H9 (cell line): ENCODE measurements around the gene CYFIP1. TPM values are rescaled to one million over a fixed set of nuclear protein-coding genes. Genes with fewer than 3 reads are reported as not detected.

Experiments
- DNase-seq: peaks from one replicate; pipeline ENCODE4 v3.0.0-alpha.2; 2017
- H2AFZ ChIP-seq: one replicate; pipeline ENCODE4 v1.6.1; 2013; ENCODE audit warnings: mild to moderate bottlenecking, low read length, control low read depth, moderate library complexity
- H2AK5ac ChIP-seq: 2 replicates; pipeline ENCODE4 v1.6.1; 2013; ENCODE audit warnings: low read length, control low read depth, mixed read lengths; ENCODE audit not compliant: insufficient read length
- H2BK120ac ChIP-seq: one replicate; pipeline ENCODE4 v1.6.1; 2013; ENCODE audit warnings: low read depth, mild to moderate bottlenecking, low read length, control low read depth, inconsistent platforms; ENCODE audit not compliant: poor library complexity, severe bottlenecking
- H2BK12ac ChIP-seq: 2 replicates; pipeline ENCODE4 v1.6.1; 2013; ENCODE audit warnings: low read length, control low read depth, mixed read lengths, low read depth; ENCODE audit not compliant: insufficient read length
- H2BK15ac ChIP-seq: 2 replicates; pipeline ENCODE4 v1.6.1; 2013; ENCODE audit warnings: low read depth, low read length, control low read depth
- H2BK20ac ChIP-seq: one replicate; pipeline ENCODE4 v1.6.1; 2013; ENCODE audit warnings: low read depth, mild to moderate bottlenecking, low read length, control low read depth, inconsistent platforms; ENCODE audit not compliant: poor library complexity, severe bottlenecking
- H2BK5ac ChIP-seq: 2 replicates; pipeline ENCODE4 v1.6.1; 2013; ENCODE audit warnings: low read length, control low read depth, mixed read lengths; ENCODE audit not compliant: insufficient read length
- H3K14ac ChIP-seq: 2 replicates; pipeline ENCODE4 v1.6.1; 2013; ENCODE audit warnings: low read length, control low read depth; ENCODE audit not compliant: insufficient read depth
- H3K18ac ChIP-seq: 2 replicates; pipeline ENCODE4 v1.6.1; 2013; ENCODE audit warnings: low read depth, mild to moderate bottlenecking, mixed read lengths, low read length, control low read depth; ENCODE audit not compliant: insufficient read length
- H3K23ac ChIP-seq: 2 replicates; pipeline ENCODE4 v1.6.1; 2013; ENCODE audit warnings: low read length, control low read depth, mixed read lengths, low read depth; ENCODE audit not compliant: insufficient read length
- H3K23me2 ChIP-seq: 2 replicates; pipeline ENCODE4 v1.6.1; 2013; ENCODE audit warnings: low read depth, mild to moderate bottlenecking, mixed read lengths, low read length, control low read depth; ENCODE audit not compliant: insufficient read length, poor library complexity, severe bottlenecking
- H3K27ac ChIP-seq: 2 replicates; pipeline ENCODE4 v1.5.1; 2013; ENCODE audit warnings: low read length, control low read depth, mixed read lengths, low read depth; ENCODE audit not compliant: insufficient read length
- H3K27me3 ChIP-seq: 2 replicates; pipeline ENCODE4 v1.6.1; 2013; ENCODE audit warnings: low read length, control low read depth, inconsistent platforms; ENCODE audit not compliant: insufficient read depth
- H3K4ac ChIP-seq: 2 replicates; pipeline ENCODE4 v1.6.1; 2013; ENCODE audit warnings: low read depth, mild to moderate bottlenecking, control low read depth, inconsistent platforms, low read length, moderate library complexity
- H3K4me1 ChIP-seq: 2 replicates; pipeline ENCODE4 v1.6.1; 2013; ENCODE audit warnings: low read length, control low read depth, inconsistent platforms; ENCODE audit not compliant: insufficient read depth
- H3K4me2 ChIP-seq: 2 replicates; pipeline ENCODE4 v1.6.1; 2013; ENCODE audit warnings: low read length, control low read depth, mixed read lengths; ENCODE audit not compliant: insufficient read length, insufficient read depth
- H3K56ac ChIP-seq: 2 replicates; pipeline ENCODE4 v1.6.1; 2013; ENCODE audit warnings: low read depth, mild to moderate bottlenecking, mixed read lengths, low read length, control low read depth; ENCODE audit not compliant: insufficient read length
- H3K79me1 ChIP-seq: 2 replicates; pipeline ENCODE4 v1.6.1; 2013; ENCODE audit warnings: low read depth, mild to moderate bottlenecking, moderate library complexity, low read length, control low read depth, inconsistent platforms; ENCODE audit not compliant: insufficient read depth, poor library complexity, severe bottlenecking
- H3K79me2 ChIP-seq: 2 replicates; pipeline ENCODE4 v1.6.1; 2013; ENCODE audit warnings: low read length, control low read depth, inconsistent platforms; ENCODE audit not compliant: insufficient read depth
- H3K9ac ChIP-seq: 2 replicates; pipeline ENCODE4 v1.6.1; 2013; ENCODE audit warnings: low read length, control low read depth, mixed read lengths; ENCODE audit not compliant: insufficient read length; ENCODE audit errors: extremely low read depth
- H3K9me3 ChIP-seq: one replicate; pipeline ENCODE4 v1.6.1; 2013; ENCODE audit warnings: low read depth, low read length, inconsistent platforms; ENCODE audit not compliant: control insufficient read depth
- H3T11ph ChIP-seq: one replicate; pipeline ENCODE4 v1.6.1; 2013; ENCODE audit warnings: mild to moderate bottlenecking, low read length, control low read depth, inconsistent platforms
- H4K20me1 ChIP-seq: one replicate; pipeline ENCODE4 v1.6.1; 2013; ENCODE audit not compliant: control insufficient read depth, insufficient read length, insufficient read depth
- H4K5ac ChIP-seq: 2 replicates; pipeline ENCODE4 v1.6.1; 2013; ENCODE audit warnings: low read depth, mild to moderate bottlenecking, mixed read lengths, low read length, control low read depth; ENCODE audit not compliant: insufficient read length
- H4K8ac ChIP-seq: replicated peaks from 2 replicates; pipeline ENCODE4 v1.6.1; 2013; ENCODE audit warnings: low read length, control low read depth, mixed read lengths, low read depth; ENCODE audit not compliant: insufficient read length
- H4K91ac ChIP-seq: 2 replicates; pipeline ENCODE4 v1.6.1; 2013; ENCODE audit warnings: low read depth, mild to moderate bottlenecking, moderate library complexity, mixed read lengths, low read length, control low read depth; ENCODE audit not compliant: insufficient read length
- H3K27ac Mint-ChIP-seq, 3 experiments: 2 replicates in 2 of 3; 3 replicates in 1 of 3; pipeline ENCODE4 v1.8.0; 2020 to 2021; ENCODE audit warnings: mixed read lengths in 3 of 3, mild to moderate bottlenecking in 1 of 3, moderate library complexity in 1 of 3
- H3K27me3 Mint-ChIP-seq: 2 replicates; pipeline ENCODE4 v1.8.0; 2021; ENCODE audit warnings: low read depth, mild to moderate bottlenecking, moderate library complexity, mixed read lengths
- H3K36me3 Mint-ChIP-seq, 3 experiments: 2 replicates in 2 of 3; 3 replicates in 1 of 3; pipeline ENCODE4 v1.8.0; 2020 to 2021; ENCODE audit warnings: low read depth in 3 of 3, mixed read lengths in 3 of 3; ENCODE audit not compliant: insufficient read depth in 1 of 3
- H3K4me1 Mint-ChIP-seq, 2 experiments: 2 replicates each; pipeline ENCODE4 v1.8.0; 2020; ENCODE audit warnings: mixed read lengths in 2 of 2
- H3K4me3 Mint-ChIP-seq, 2 experiments: 2 replicates in 1 of 2; 3 replicates in 1 of 2; pipeline ENCODE4 v1.8.0; 2020 to 2021; ENCODE audit warnings: mild to moderate bottlenecking in 2 of 2, mixed read lengths in 2 of 2, moderate library complexity in 1 of 2
- H3K9me3 Mint-ChIP-seq, 2 experiments: 2 replicates in 1 of 2; 3 replicates in 1 of 2; pipeline ENCODE4 v1.8.0; 2020; ENCODE audit warnings: mild to moderate bottlenecking in 2 of 2, mixed read lengths in 2 of 2, moderate library complexity in 1 of 2
- CTCF ChIP-seq: fragments of 200-600 bp; sonication (generic); conservative IDR thresholded peaks from 3 replicates; pipeline ENCODE4 v1.8.0; 2021; ENCODE audit warnings: antibody characterized with exemption, mild to moderate bottlenecking
- WGBS: extraction: QIAGEN DNeasy Blood & Tissue Kit; methylation state at CpG from one replicate; pipeline ENCODE4 v1.1.7; 2013; ENCODE audit warnings: missing lambda C conversion rate, low lambda C conversion rate, mixed read lengths; ENCODE audit not compliant: insufficient read length; ENCODE audit errors: extremely low coverage; 5-methylcytosine and 5-hydroxymethylcytosine counted together
- total RNA-seq: library from RNA; stranded (reverse); gene quantifications from 2 replicates; pipeline ENCODE4 v1.2.1, GENCODE V29; 2021

The CYFIP1 gene
- total RNA-seq, 1 experiment from 2014 or later, result 71.2 TPM

GRCh38 chr15:22927761-22928160 is 52.4 kb downstream of the CYFIP1 start:
- Mint-ChIP-seq H3K36me3 (peaks cover 0 to 33% (median 14%) of the 10 kb centered on the region in 3 experiments; a peak in 4 of 7 replicates), H3K27ac (no peak overlapping the region), H3K4me1 (no peaks in the 10 kb centered on the region), H3K4me3 (no peak overlapping the region), H3K27me3 (no peaks in the 10 kb centered on the region), H3K9me3 (no peaks in the 10 kb centered on the region)
- Histone ChIP-seq H2AK5ac (no peak overlapping the region), H3K27ac (no peak overlapping the region), H3K56ac (no peak overlapping the region), H4K5ac (no peak overlapping the region), H3K4ac (no peak overlapping the region), H3T11ph (no peak overlapping the region), H2BK15ac (no peak overlapping the region), H4K20me1 (no peaks in the 10 kb centered on the region), H3K9ac (no peak overlapping the region), H2AFZ (no peak overlapping the region), H3K9me3 (no peaks in the 10 kb centered on the region), H3K18ac (no peak overlapping the region), H3K4me1 (no peaks in the 10 kb centered on the region), H2BK12ac (no peak overlapping the region), H2BK20ac (no peak overlapping the region), H3K23me2 (no peaks in the 10 kb centered on the region), H3K79me2 (no peaks in the 10 kb centered on the region), H3K27me3 (no peaks in the 10 kb centered on the region), H4K91ac (no peak overlapping the region), H2BK5ac (no peak overlapping the region), H3K79me1 (no peaks in the 10 kb centered on the region), H3K4me2 (no peak overlapping the region), H4K8ac (no peak overlapping the region), H3K14ac (no peak overlapping the region), H3K23ac (no peak overlapping the region), H2BK120ac (no peak overlapping the region)
- WGBS, result no CpG with 5 or more reads among the region's 25 CpGs
- no peak for DNase-seq
- TF ChIP-seq CTCF, result no peak
